Activated CD4-positive, CD25-positive, alpha-beta regulatory T cell (primary cell): Measurements from ENCODE around the gene RAB4A.
"Not testable (repeated sequence)": the region's sequence is repeated elsewhere in the genome, so short reads cannot be mapped to it uniquely, and the experiment has no call there.

Source experiments
- DNase-seq, 4 experiments: peaks; one replicate each; lab custom pipeline; 2025; lab: John Stamatoyannopoulos, UW

The RAB4A gene

DNA sequence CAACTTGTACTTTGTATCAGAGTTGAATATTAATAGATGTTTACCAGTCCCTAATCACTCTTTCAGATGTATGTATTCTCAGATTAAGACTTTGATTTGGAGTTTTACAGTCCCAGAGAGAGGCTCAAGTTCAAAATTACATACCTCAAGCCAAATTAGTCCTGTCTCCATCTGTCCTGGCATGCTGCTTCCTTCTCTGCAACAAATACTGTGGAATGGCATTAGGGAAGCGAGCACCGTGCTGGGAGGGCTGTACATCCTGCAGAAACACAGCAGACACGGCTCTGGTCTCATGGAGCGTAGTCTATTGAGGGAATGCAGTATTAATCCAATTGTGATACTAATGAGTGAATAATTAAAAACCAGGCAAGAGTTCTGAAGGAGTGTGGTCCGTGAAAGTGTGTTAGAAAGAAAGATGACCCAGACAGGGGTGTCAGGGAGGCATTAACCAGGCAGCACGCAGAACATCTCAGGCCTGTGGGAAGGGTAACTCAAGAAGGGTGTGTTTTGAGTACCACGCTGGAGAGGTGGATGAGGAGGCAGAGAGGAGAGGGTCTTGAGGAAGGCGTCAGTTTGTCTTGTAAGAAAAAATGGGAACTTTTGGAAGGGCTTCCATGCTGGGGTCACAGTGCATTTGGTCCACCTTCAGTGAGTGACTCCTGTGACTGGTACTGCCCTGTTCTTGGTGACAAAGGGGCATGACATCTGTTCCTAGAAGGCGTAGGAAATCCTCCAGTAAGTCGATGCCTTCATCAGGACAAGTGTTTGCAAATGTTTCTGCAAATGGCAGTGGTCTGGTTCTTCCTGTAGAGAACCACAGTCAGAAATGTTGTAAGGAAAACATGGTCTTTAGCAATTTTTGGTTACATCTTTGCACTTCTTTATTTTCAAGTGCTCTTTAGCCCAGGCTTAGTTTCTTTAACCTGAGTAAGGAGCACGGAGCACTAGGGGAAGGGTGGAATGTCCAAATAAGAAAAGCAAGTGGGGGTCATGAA is 1.6 kb downstream of the RAB4A start:
- DNase-seq, result no peak

DNA sequence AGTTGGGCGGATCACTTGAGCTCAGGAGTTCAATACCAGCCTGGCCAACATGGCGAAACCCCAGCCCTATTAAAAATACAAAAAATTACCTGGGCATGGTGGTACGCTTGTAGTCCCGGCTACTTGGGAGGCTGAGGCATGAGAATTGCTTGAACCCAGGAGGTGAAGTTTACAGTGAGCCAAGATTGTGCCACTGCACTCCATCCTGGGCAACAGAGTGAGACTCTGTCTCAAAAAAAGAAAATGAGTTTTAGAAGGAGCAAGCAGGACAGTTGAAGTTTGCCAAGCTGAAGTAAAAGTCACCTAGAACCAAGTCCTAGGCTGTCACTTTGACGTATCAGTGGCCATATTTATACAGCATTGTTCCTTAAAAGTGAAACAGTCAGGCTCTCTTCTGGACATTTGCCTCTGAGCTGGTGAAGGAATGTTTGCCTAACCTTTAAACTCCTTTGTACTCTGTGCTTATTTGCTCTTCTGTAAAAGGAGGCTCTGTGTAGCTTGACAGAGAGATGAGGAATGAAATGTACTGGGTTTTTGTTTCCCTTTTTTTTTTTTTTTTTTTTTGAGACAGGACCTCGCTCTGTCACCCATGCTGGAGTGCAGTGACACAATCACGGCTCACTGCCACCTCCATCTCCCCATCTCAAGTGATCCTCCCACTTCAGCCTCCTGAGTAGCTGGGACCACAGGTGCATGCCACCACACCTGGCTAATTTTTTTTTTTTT is 2.8 kb downstream of the RAB4A start:
- no peak for DNase-seq

DNA sequence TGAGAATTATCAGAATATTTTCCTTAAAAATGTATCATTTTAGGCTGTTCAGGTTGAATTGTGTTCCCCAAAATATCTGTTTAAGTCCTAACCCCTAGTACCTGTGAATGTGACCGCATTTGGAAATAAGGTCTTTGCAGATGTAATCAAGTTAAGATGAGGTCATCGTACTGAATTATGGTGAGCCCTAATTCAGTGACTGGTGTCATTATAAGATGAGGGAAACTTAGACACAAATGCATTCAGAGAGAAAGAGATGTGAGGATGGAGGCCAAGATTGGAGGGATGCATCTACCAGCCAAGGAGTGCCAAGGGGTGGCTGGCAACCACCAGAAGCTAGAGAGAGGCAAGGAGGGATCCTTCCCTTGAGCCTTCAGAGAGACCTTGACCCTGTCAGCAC is 4.1 kb downstream of the RAB4A start:
- no peak for DNase-seq

DNA sequence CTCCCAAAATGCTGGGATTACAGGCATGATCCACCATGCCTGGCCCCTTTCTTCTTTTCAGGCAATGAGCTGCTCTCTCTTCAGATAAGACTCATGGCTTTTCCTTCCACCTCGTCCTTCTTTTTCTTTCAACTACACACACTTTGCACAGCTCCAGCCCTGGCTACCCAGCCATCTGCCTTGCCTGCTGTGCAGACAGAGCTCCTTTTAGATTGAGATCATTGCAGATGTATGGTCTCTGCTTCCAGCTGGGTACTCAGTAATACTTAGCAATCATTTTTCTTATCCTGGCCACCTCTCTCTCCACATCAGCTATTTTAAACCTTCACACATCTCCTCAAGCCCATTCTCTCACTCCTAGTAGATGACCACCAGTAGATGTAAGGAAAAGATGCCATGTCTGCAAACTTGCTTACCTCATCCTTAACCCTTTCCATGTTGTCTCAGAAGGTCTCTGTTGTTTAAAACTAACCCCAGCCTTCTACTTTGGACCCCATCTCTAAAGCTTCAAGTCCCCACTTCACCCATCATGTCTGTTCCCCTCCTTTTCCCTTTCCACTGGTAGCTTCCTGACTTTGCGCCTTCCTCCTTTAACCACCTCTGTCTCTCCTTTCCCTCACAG is 7.3 kb downstream of the RAB4A start:
- DNase-seq, result no peak

DNA sequence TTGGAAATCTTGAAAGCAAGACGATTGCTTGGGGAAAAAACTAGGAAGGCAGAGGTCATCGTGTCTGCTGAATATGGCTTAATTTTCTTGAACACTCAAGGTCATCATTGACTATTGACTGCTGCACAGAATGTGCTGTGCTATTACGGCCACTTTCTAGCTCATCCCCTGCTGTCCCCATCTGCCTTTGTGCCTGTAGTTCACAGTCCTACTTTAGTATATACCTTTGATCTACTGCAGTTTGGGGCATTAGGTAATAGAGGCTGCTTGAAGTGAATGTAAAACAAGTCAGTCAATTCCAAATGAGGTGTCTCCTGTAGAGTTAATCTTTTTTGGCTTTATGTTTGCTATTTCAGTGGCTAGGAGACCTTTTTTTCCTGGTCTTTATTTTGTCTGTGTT is 8.3 kb downstream of the RAB4A start:
- DNase-seq, result no peak

DNA sequence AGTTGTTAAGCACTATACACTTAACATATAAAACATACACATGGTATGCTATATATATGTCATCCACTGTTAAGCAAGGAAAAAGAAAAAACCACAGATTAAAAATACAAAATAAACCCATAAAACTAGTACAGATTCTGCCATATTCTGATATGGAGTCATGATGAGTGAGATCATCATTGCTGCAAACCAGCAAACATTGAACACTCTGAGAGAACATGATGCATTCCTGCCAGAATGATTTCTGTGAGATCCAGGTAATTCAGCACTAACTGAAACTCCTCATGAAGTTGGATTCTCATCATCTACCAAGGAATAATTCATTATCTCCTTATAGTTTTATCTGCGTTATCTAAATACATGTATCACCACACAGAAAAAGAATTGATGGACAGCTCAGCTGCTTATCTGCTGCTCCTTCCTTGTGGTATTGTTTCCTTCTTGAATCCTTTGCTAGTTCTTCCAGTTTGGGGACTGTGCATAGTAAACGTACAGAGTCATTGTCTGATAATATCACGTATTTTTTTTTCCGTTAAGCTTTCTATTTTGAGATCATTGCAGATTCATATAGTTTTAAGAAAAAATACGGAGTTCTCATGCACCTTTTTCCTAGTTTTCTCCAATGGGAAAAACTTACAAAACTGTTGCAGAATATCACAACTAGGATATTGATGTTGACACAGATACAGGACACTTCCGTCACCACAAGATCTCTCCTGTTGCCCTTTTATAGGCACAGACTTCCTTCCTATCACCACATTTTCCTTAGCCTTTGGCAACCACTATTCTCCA is 9.3 kb downstream of the RAB4A start:
- DNase-seq, result no peak

DNA sequence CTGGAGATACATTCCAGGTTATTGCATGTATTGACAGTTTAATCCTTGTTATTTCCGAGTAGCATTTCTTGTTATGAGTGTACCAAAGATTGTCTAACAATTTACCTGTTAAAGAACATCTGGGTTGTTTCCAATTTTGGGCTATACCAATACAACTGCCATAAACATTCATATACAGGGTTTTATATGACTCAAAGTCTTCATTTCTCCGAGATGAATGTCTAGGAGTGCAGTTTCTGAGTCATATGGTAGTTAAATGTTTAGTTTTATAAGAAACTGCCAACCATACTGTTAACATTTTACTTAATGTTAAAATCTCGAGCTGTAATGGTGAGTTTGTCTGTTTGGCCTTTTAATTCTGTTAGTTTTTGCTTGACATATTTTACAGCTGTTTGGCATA is 10.0 kb downstream of the RAB4A start:
- DNase-seq, result no peak

DNA sequence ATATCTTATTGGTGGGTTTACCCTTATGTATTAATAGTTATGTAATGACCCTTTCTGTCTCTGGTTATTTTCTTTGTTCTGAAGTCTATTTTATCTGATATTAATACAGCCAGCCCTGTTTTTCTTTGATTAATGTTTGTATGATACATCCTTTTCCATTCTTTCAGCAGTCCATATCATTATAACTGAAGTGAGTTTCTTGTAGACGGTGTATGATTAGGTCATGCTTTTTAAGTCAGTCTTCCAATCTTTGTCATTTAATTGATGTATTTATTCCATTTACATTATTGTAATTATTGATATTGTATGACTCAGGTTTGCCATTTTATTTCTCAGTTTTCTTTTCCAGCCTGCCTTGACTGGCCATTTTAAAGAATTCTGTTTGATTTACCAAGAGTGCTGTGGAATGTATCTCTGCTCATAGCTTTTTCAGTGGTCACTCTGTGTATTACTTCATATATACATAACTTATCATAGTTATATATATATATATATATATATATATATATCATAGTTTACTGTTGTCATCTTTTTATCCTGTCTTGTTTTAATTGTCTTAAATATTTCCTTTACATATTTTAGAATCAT is 10.5 kb downstream of the RAB4A start:
- DNase-seq, result no peak

DNA sequence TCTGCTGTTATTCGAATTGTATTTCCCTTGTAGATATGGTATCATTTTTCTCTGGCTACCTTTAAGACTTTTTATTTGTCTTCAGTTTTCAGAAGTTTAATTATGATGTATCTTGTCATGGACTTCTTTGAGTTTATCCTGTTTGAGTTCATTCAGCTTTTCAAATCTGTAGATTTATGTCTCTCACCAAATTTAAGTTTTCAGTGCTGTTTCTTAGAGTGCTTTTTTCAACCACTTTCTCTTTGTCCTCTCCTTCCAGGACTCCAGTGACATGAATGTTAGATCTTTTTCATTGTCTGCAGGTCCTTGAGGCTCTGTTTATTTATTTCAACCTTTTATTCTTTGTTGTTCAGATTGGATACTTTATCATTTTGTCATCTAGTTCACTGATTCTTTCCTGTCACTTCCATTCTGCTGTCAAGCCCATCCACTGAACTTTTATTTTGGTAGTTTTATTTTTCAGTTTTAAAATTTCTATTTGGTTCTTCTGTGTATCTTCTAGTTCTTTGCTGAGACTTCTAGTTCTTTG is 11.4 kb downstream of the RAB4A start:
- DNase-seq, result no peak

DNA sequence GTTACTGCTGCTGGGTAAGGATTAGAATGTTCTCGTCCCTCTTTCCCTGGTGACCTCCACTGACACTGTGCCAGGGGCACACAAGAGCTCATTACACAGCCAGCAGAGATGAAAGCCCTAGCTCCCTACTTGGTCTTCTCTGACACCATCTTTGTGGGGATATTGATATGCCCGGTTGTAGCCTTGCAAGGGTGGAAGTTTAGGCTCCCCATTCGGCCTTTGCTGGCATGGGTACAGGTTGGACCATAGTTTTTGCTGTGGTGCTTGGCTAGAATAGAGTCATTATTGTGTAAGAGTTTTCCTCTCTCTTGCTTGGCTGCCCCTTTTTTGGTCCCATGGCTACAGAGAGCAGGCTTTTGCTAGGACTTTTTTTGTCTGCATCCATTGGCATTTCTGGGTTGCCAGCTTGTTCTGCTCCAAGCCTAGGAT is 12.3 kb downstream of the RAB4A start:
- DNase-seq, result no peak

DNA sequence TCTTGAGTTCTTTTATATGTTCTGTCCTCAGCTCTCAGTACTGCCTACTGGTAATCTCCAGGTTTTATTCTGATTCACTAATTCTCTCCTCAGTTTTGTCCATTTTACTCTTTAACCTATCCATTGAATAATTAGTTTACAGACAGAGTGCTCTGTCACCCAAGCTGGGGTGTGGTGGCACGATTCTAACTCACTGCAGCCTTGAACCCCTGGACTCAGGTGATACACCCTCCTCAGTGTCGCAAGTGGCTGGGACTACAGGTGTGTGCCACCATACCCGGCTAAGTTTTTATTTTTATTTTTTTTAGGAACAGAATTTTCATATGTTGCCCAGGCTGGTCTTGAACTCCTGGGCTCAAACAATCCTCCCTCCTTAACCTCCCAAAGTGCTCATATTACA is 14.0 kb downstream of the RAB4A start:
- no peak for DNase-seq

DNA sequence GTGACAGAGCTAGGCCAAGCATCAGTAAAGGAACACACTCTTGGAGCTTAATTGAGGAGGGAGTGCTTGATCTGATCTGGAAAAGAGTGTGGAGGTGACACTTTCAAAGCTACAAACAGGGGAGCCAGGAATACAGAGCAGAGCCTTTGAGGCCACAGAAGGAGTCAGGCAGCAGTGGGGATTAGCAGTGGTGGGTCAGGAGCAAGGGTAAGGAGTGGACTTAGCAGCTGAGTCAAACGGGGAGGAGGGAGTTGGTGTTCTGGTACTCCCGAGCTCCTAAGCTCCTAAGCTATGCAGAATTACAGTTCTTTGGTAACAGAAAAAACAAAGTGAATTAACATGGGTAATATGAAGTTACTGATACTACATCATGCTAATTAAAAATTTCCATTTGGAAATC is 14.5 kb downstream of the RAB4A start:
- DNase-seq, result no peak

DNA sequence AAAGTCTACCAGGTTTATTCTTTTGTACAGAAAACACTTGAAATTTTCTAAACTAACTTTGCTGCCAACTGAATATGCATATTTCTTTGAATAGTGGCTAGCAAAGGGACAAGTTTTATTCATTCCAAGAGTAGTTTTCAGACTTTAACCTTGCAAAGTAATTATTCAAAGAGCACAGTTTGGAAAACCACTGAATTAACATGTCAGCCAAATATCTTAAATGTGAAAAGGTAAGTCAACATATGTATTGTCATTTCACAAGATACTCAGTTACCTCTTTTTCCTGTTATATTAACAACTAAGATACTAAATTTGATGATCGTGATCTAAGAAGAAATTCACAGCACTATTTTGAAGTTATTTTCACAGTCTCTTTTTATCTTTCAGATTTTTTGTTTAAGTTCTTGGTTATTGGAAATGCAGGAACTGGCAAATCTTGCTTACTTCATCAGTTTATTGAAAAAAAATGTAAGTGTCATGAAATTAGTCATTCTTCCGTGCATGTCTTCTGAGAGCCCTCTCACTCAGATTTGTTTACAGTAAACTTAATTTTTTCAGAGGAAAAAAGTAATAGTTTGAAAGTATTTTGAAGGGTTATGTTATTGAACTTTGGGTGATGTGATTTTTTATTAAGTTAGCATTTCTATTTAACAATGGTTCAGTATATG is 15.3 kb downstream of the RAB4A start:
- no peak for DNase-seq

DNA sequence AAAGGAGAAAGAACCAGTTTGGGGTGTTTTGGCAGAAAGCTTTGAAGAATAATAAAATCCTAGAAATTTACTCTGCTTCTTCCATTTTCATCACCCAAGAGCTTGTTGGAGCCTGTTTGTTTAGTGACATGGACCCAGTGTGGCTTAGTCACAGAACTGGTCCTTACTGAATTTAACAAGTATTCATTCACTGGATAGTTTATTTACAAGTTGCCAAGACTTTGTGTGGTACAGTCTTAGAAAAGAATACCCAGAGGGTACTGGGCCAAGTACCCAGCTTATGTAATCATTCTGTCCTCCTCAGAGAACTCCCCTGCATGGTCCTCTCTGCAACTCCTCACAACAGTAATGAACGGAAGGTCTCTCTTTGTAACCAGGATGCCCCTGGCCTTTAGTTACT is 16.4 kb downstream of the RAB4A start:
- no peak for DNase-seq

DNA sequence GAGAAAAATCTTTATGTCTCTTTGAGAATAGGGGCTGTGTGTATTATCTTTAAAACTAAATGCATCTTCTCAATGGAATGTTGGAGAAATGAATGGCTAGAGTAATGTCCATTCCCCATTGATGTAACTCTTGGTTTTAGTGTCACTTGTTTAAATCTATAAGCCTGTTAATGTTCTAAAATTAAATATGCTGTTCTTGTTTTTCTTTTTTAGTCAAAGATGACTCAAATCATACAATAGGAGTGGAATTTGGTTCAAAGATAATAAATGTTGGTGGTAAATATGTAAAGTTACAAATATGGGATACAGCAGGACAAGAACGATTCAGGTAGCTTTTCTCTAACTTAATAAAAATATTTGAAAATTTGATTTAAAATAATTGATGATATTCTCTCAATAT is 17.6 kb downstream of the RAB4A start:
- DNase-seq, result no peak

DNA sequence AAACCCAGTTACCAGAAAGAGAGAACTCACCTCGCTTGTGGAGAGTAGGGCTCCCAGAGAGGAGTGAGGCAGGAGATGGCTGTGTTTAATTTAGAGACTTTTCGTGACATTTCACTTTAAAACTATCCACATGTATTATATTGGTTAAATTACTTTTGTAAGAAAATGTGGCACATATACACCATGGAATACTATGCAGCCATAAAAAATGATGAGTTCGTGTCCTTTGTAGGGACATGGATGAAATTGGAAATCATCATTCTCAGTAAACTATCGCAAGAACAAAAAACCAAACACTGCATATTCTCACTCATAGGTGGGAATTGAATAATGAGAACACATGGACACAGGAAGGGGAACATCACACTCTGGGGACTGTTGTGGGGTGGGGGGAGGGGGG is 20.8 kb downstream of the RAB4A start:
- not testable (repeated sequence) for DNase-seq

DNA sequence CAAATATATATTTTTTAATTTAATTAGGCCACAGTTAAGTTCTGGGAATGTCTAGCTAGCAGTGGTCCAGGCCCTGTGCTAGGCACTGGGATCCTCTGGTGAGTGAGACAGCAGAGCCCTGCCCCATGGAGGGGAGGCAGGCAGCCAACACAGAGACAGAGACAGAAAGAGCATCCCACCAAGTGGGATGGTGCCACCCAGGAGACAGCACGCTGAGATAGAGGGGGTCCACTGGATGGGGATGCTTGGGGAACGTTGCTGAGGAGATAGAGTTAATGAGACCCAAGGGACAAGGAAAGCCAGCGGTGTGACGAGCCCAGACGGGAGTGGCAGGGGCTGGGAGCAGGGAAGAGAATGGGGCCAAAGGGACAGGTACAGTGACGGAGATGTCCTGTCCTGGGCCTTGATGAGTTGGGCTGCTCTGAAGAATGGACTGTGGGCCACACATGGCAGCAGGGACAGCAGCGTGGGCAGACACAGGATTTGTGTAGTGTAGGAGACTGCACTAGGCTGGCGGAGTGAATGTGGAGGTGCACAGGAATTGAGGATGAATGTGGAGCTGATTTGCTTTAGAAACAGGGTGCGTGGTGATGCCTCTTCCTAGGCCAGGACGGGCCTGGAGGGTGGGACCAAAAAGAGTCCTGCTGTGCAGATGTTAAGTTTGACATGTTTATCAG is 22.8 kb downstream of the RAB4A start:
- DNase-seq, result no peak

DNA sequence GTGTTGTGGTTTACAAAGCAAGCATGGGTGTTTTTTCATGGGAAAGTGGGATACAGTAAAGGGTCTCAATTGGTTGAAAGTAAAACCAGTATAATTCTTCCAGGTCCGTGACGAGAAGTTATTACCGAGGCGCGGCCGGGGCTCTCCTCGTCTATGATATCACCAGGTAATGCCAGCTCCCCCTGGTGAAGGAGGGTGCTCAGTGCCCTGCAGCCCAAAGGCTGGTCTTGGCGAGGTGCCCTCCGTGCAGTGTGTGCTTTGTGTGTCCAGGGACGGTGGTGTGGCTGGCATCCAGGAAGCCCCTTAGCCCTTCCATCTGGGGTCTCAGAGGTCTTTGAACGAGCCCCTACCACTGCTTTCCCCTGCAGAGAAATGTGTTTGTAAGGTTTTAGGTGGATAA is 24.8 kb downstream of the RAB4A start:
- no peak for DNase-seq

DNA sequence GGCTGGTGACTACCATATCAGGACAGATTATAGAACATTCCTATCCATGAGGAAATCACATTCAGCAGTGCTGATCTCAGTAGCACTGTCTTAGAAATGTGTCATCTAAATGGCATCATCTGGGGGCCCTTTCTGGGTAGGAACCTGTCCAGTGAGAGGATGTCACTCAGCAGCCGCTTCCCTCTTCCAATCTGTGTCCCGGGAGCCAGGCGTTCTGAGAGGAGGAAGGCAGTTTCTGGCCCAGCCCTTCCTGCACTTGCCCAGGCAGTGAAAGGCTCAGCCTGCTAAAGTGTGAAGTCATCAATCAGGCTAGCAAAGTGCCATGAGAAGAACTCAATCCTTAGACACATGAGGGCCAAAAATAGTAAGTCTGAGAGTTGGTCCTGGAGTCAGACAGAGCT is 25.6 kb downstream of the RAB4A start:
- DNase-seq, result no peak

DNA sequence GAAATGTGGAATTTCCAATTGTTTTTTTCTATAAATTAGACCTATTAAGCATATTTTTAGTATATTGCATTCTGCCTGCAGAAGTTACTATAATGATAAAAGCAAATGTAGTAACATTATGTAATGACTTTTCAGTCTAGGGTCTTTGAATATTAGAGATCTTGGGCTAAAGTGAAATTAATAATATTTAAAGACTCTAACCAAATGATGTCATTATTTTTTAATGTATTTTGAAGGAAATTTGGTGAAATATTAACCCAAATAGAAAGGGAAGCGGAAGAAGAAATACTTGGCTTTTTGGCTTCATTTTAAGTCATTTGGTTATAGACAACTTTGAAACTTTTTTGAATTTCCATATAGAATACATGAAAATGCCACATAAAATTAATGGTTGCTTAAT is 26.8 kb downstream of the RAB4A start:
- DNase-seq, result no peak
